Loucy (cell line): ENCODE measurements around the gene SH2D5.

Experiments used
- H2AFZ ChIP-seq: fragments of 200-600 bp; sonication (generic); 2 replicates; pipeline ENCODE4 v1.6.0; 2016; ENCODE audit warnings: antibody characterized with exemption, mild to moderate bottlenecking, low read length, moderate library complexity
- H3F3A ChIP-seq: fragments of 200-600 bp; 2 replicates; pipeline ENCODE4 v1.6.0; 2016; ENCODE audit warnings: antibody characterized with exemption, low read depth, mild to moderate bottlenecking
- H3K27me3 ChIP-seq: fragments of 200-600 bp; sonication (generic); 2 replicates; pipeline ENCODE4 v1.6.1; 2014; ENCODE audit warnings: low read length, mild to moderate bottlenecking; ENCODE audit not compliant: insufficient read depth, poor library complexity, severe bottlenecking
- H3K36me3 ChIP-seq: fragments of 200-600 bp; sonication (generic); 2 replicates; pipeline ENCODE4 v1.6.1; 2016; ENCODE audit warnings: low read length; ENCODE audit not compliant: insufficient read depth
- H3K4me1 ChIP-seq: fragments of 200-600 bp; sonication (generic); 2 replicates; pipeline ENCODE4 v1.5.1; 2014; ENCODE audit warnings: low read length, mild to moderate bottlenecking; ENCODE audit not compliant: insufficient read depth, poor library complexity, severe bottlenecking
- H3K4me2 ChIP-seq: fragments of 200-600 bp; sonication (generic); 2 replicates; pipeline ENCODE4 v1.6.0; 2014; ENCODE audit warnings: antibody characterized with exemption, low read length, low read depth, mild to moderate bottlenecking; ENCODE audit not compliant: poor library complexity, severe bottlenecking
- H3K4me3 ChIP-seq: fragments of 200-600 bp; sonication (generic); 2 replicates; pipeline ENCODE4 v1.5.1; 2014; ENCODE audit warnings: low read length, mild to moderate bottlenecking, mixed read lengths; ENCODE audit not compliant: poor library complexity, severe bottlenecking
- H3K79me2 ChIP-seq: fragments of 200-600 bp; sonication (generic); 2 replicates; pipeline ENCODE4 v1.6.1; 2014; ENCODE audit warnings: low read length; ENCODE audit not compliant: insufficient read depth
- H3K9ac ChIP-seq: fragments of 200-600 bp; sonication (generic); 2 replicates; pipeline ENCODE4 v1.6.0; 2014; ENCODE audit warnings: mild to moderate bottlenecking, low read depth, low read length, moderate library complexity; ENCODE audit not compliant: poor library complexity, severe bottlenecking
- H3K9me2 ChIP-seq: fragments of 200-600 bp; sonication (generic); replicated peaks from 2 replicates; pipeline ENCODE4 v1.6.1; 2016; ENCODE audit warnings: low read depth, low read length, mixed read lengths
- H3K9me3 ChIP-seq: fragments of 200-600 bp; sonication (generic); 2 replicates; pipeline ENCODE4 v1.6.1; 2014; ENCODE audit warnings: mild to moderate bottlenecking, antibody characterized with exemption, low read length, low read depth; ENCODE audit not compliant: insufficient read depth
- H4K20me1 ChIP-seq: fragments of 200-600 bp; sonication (generic); 2 replicates; pipeline ENCODE4 v1.6.0; 2014; ENCODE audit warnings: antibody characterized with exemption, low read length, mild to moderate bottlenecking; ENCODE audit not compliant: insufficient read depth, poor library complexity, severe bottlenecking
- EZH2phosphoT487 ChIP-seq: fragments of 200-600 bp; IDR thresholded peaks from 2 replicates; pipeline ENCODE4 v1.6.1; 2018; ENCODE audit warnings: antibody characterized with exemption, mild to moderate bottlenecking, moderate library complexity, borderline replicate concordance
- TF ChIP-seq, protein P1 (sequence below): fragments of 200-600 bp; sonication (generic); conservative IDR thresholded peaks from 2 replicates; pipeline ENCODE4 v1.5.1; 2014; ENCODE audit warnings: mild to moderate bottlenecking, antibody characterized with exemption, low read length

The SH2D5 gene

DNA sequence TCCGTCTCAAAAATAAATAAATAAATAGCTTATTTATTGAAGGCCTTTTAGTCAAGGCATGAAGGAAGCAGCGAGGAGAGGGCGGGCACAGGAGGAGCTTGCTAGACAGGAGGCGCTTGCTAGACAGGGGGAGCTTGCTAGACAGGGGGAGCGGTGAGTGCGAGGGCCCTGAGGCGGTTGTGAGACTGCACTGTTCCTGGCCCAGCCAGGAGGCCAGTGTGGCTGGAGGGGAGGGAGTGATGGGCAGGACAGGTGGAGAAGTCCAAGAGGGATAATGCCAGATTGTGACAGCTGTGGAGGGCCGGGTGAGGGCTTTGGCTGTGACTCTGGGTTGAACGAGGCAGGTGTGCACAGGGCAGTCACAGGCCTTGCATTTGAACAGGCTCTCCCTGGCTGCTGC is 32.9 kb downstream of the SH2D5 start:
- no peaks in the 10 kb centered on the region for H3F3A ChIP-seq
- no peaks in the 10 kb centered on the region for H3K9me3 ChIP-seq
- no peaks in the 10 kb centered on the region for H3K36me3 ChIP-seq
- no peak for TF ChIP-seq EZH2phosphoT487
- TF ChIP-seq, protein P1, sequence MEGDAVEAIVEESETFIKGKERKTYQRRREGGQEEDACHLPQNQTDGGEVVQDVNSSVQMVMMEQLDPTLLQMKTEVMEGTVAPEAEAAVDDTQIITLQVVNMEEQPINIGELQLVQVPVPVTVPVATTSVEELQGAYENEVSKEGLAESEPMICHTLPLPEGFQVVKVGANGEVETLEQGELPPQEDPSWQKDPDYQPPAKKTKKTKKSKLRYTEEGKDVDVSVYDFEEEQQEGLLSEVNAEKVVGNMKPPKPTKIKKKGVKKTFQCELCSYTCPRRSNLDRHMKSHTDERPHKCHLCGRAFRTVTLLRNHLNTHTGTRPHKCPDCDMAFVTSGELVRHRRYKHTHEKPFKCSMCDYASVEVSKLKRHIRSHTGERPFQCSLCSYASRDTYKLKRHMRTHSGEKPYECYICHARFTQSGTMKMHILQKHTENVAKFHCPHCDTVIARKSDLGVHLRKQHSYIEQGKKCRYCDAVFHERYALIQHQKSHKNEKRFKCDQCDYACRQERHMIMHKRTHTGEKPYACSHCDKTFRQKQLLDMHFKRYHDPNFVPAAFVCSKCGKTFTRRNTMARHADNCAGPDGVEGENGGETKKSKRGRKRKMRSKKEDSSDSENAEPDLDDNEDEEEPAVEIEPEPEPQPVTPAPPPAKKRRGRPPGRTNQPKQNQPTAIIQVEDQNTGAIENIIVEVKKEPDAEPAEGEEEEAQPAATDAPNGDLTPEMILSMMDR, result no peak
- H3K4me1 ChIP-seq, result peaks cover 3% of the 10 kb centered on the region
- H3K9ac ChIP-seq, result no peak overlapping the region
- H3K4me2 ChIP-seq, result no peak overlapping the region
- H3K4me3 ChIP-seq, result no peak overlapping the region
- no peaks in the 10 kb centered on the region for H3K79me2 ChIP-seq
- no peaks in the 10 kb centered on the region for H4K20me1 ChIP-seq
- no peak overlapping the region for H2AFZ ChIP-seq
- no peaks in the 10 kb centered on the region for H3K27me3 ChIP-seq
- no peaks in the 10 kb centered on the region for H3K9me2 ChIP-seq

DNA sequence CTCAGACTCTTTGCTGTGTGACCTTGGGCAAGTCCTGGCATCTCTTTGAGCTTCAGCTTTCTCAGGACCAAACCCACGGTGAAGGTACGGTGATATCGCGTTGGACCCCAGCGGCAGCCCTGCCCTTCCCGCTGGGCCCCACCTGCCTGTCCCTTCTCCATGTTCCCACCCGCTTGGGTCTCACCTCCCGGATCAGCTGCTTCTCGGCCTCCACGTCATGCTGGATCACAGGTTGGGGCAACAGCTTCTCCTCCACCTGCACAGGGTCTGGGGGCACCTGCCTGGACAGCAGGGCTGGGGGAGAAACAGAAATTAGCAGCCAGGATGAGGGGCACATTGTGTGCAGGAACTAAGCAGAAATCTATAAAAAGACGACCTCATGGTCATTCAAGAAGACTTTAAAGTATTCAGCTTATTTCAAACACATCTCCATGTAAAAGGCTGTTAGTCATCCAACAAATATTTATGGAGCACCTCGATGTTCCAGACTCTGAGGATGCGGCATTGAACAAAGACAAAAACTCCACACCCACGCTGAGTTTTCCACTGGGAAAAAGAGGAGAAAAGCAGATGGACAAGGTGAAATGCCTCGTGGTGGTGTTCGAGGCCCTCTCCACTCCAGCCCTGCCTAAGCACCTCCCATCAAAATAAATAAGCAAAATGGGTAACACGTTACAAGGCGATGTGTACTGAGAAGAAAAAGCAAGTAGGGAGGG is 34.1 kb downstream of the SH2D5 start:
- Histone ChIP-seq H3K27me3 (no peaks in the 10 kb centered on the region), H3K4me3 (no peak overlapping the region), H3K9ac (no peak overlapping the region), H4K20me1 (no peaks in the 10 kb centered on the region), H3K79me2 (no peaks in the 10 kb centered on the region), H2AFZ (no peak overlapping the region), H3K4me1 (peaks cover 3% of the 10 kb centered on the region), H3F3A (no peaks in the 10 kb centered on the region), H3K4me2 (no peak overlapping the region), H3K36me3 (no peaks in the 10 kb centered on the region), H3K9me3 (no peaks in the 10 kb centered on the region), H3K9me2 (no peaks in the 10 kb centered on the region)
- TF ChIP-seq, protein P1, result no peak
- no peak for TF ChIP-seq EZH2phosphoT487

DNA sequence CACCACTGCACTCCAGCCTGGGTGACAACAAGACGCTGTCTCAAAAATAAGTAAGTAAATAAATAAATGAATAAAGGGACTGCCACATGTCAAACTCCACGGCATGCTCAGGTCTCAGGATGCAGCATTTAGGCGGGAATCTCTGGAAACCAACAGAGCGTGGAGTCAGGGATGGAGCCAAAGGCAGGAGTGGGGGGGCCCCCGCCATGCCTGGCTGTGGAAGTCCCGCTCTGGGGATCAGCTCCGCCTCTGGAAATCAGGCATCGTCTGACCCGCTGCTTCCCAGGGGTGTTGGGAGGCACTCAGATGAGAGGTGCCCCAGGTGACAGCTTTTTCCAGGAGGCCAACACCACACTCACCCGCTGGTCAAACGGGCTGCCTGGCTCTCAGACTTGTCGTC is 34.9 kb downstream of the SH2D5 start:
- H2AFZ ChIP-seq, result no peak overlapping the region

More for the DNA sequence above, 34.9 kb downstream of the SH2D5 start:
- H3K4me2 ChIP-seq, result no peak overlapping the region
- no peaks in the 10 kb centered on the region for H3K27me3 ChIP-seq
- no peak overlapping the region for H3K9ac ChIP-seq
- H3K9me3 ChIP-seq, result no peaks in the 10 kb centered on the region
- no peaks in the 10 kb centered on the region for H3K79me2 ChIP-seq
- no peak overlapping the region for H3K4me3 ChIP-seq
- H3F3A ChIP-seq, result no peaks in the 10 kb centered on the region
- no peaks in the 10 kb centered on the region for H3K36me3 ChIP-seq
- no peak for TF ChIP-seq EZH2phosphoT487
- TF ChIP-seq, protein P1, result no peak
- peaks cover 3% of the 10 kb centered on the region for H3K4me1 ChIP-seq
- no peaks in the 10 kb centered on the region for H4K20me1 ChIP-seq
- H3K9me2 ChIP-seq, result no peaks in the 10 kb centered on the region
